HG03521 (cell line): Measurements from ENCODE around the gene TNNC1.

Source experiments
- ATAC-seq: cut with Tn5 transposase; IDR thresholded peaks from one replicate; pipeline ENCODE4 v1.9.1; 2021; ENCODE audit warnings: mild to moderate bottlenecking, moderate library complexity; ENCODE audit not compliant: unreplicated experiment

Gene TNNC1

DNA sequence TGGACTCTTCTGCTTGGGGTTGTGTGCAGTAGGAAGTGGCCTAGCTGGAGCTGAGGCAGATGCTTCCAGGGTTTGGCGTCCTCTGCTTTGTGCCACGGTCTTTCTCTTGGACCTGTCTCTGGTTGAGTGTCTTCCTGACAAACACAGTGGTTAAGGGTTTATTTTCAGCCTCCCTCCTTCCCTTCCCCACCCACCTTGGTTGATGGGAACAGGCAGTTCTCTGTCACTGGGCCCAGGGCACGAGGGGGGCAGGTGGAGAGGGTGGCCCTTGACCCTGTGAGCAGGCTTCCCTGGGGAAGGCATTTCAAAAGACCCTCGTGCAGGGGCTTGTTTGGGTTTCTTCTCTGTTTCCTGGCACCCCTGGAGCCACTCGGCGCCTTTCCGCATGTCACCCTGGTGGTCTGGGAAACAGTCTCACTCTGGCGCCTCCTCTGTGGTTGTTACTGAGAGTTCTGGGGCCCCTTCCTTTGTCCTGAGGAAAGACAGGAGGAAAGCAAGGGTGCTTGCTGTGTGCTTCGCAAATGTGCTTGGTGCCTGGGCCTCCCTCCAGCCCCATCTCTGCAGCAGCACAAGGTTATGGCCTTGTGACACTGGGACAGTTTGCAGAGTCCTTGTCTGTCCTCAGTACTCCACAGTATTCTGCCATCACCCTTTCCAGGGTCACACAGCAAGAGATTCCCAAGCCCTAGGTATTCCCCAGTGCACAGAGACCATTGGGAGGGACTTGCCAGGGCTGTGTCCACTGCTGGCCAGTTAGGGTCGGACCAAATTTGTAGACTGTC, 31.0 kb upstream of the TNNC1 start:
- no peak for ATAC-seq

DNA sequence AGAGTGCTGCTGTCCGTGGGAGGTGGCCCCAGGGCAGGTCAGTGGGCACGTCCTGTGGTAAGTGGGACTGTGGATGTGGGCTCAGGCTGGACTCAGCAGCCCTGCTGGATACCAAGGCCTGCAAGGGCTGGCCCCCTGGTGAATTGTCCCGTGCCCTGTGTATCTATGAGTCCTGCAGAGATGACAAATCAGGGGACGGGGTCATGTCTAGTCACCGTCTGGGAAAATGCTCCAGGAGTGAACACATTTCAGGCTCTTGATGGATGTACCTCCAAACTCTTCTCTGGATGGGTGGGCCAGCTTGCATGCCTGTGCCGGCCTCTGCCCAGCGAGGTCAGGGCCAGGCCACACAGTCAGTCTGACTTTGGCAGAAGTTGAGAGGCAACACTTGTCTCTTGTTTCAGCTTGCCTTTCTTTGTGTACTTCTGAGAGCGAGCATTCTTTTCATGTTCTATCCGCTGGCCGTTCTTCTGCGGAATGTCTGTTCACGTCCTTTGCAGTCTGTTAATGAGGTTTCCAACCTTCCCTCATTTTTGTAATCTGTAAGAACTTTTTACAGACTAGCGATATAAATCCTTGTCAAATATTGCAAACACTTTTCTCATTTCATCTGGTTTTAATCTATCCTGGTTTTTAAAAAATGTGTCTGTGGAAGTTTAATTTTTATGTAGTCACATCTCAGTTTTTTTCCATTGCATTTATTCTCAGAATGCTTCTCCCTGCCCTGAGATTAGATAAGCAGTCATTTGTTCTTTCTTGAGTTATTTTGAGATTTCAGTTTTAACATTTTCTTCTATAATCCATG, 29.9 kb upstream of the TNNC1 start:
- ATAC-seq, result no peak

DNA sequence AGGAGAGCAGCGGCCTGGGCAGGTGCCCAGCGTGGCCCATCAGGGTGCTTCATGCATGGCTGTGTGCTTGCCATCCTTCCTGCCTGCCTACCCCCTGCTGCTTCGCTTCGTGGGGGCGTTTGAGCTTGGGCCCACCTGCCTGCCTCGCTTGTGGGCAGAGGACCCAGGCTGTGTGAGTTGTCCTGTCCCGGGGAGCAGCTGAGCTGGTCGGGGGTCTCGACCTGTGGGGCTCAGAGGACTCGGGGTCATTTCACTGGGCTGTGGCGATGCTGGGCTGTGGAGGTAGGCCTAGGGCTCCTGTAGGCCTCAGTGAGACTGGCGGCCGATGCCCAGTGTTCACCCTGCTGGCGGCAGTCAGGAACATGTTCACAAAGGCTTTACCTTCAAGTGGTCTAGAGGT, 29.2 kb upstream of the TNNC1 start:
- no peak for ATAC-seq

DNA sequence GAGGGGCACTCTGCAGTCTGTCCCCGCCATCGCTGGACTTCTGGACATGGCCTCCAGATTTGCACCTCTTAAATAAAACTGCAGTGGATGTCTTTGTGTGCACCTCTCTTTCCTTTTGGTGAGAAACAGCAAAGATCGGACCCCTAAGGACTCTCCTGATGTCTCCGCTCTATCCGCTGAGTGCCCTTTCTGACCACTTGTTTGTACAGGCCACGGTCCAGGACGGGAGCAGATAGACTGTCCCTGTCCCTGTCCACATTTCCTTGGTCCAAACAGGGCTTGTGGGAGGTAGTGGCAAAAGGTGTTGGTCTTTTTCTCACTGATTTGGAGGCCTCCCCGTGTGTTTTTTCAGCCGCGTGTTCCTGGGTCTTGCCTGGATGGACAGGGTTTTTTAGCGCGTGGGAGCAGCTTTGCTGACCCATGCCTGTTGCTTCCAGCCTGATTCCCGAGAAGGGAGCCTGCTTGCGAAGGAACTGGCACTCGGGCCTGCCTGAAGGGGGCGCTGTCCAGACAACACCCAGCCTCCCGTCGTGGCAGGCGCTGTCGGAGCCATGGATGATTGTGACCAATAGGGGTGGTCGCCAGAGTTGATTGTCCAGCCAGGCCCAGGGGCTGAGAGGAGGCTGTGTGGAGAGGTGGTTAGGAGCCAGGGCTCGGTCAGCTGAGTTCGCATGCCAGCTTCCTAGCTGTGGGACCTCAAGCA, 28.1 kb upstream of the TNNC1 start:
- ATAC-seq, result no peak

DNA sequence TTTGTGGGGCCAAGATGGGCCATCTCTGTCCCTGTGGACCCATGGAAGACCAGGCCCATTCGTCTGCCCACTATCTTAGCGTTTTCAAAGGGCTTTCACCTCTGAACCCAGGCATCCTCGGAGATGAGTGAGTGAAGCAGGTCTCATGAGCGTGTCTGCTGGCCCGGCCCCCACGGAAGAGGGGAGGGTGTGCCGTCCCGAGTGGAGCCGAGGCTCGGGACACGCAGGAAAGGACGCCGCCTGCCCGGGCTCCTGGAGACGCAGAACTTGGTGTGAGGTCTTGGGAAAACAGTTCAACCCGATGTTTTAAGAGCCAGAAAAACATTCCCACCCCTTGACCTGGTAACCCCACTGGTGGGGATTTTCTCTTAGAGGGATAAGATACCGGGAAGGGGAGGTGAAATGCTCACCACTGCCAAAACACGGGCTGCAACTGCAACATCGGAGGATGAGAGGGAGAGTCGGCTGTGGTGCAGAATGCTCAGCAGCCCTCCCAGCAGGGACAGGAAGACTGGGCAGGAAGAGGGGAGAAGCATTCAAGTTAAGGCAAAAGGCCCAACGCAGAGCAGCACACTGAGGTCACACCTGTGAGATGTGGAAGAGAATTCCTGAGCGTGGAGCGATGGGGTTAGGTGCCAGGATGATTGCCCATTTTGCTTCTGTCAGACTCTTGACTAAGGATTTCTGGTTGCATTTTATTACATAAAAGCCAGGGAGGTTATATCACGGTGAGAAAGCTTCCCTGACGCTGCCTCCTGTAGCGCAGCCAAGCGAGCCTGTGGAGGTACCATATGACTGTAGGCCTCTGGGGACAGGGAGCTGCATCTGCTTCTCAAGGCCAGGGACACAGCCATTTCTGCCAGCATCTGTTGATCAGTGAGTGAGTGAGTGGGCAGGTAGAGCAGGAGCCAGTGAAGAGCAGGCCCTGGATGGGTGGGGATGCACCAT, 27.2 kb upstream of the TNNC1 start:
- no peak for ATAC-seq

DNA sequence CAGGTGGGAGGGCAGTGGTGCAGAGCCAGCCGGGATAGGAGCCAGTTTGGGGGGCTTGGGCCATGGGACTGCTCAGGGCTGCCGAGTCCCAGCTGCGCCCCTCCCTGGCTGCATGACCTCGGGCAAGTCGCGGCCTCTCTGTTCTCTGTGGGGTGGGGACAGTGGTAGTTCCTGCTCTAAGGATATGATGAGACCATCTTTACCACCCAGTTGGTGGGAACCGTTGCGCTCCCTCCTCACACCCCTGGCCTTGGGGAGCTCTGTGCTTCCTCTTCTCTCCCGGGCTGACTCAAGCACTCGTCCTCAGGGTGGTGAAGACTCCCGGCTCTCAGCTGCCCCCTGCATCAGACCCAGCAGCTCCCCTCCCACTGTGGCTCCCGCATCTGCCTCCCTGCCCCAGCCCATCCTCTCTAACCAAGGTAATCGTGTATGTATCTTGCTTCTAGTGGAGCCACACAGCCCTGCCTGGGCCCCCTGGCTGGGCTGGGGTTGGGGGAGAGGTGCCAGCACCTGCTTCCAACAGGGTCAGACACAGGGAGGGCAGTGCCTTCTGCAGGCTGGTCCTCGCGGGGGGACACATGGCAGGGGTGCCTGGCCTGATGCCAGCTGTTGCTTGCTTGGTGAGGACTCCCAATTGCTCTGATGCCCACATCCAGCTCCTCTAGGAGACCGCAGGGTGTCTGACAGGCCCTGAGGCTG, 26.2 kb upstream of the TNNC1 start:
- ATAC-seq, result no peak

DNA sequence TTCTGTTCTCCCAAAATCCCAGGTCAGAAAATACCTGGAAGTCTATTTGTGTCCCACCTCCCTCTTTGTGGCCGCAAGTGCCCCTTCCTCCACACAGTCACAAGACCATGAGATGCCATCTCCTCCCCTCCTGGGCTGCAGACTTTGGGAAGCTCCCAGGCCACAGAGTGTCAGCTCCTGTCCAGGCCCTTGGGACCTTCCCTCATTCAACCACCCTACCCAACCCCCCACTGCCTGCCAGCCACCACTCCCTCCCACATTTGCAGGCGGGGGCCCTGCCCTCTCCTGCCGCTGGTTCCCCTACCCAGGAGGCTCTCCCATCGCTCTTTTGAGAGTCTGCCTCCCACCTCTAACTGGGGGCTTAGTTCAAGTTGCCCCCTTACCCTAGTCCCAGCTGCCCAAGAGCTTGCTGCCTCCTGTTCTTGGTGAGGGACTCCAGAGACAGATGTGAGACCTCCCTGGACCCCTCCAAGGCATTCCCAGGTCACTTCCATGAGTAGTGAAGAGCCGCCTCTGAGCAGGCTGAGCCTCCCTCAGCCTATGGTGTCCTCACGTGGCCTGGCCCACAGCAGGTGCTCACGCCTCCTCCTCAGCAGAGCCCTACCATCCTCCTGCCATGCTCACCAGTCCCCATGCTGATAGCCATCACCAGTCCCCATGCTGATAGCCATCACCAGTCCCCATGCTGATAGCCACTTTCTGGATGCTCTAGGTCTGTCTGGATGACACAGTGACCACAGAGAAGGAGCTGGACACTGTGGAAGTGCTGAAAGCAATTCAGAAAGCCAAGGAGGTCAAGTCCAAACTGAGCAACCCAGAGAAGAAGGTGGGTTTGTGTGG, 25.4 kb upstream of the TNNC1 start:
- no peak for ATAC-seq

DNA sequence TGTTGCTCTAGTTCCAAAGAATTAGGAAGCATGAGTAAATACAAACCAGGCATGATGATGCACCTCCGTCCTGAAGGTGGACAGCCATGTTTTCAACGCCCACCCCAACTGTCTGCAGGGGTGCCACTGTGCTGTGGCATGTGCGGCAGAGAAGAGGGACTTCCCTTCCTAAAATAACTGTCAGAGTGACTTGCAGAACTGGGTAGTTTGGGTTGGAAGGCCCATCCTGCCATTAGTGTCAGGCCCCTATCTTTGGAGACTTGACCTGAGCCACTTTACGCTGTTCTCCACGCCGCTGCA, 23.9 kb upstream of the TNNC1 start:
- ATAC-seq, result no peak

DNA sequence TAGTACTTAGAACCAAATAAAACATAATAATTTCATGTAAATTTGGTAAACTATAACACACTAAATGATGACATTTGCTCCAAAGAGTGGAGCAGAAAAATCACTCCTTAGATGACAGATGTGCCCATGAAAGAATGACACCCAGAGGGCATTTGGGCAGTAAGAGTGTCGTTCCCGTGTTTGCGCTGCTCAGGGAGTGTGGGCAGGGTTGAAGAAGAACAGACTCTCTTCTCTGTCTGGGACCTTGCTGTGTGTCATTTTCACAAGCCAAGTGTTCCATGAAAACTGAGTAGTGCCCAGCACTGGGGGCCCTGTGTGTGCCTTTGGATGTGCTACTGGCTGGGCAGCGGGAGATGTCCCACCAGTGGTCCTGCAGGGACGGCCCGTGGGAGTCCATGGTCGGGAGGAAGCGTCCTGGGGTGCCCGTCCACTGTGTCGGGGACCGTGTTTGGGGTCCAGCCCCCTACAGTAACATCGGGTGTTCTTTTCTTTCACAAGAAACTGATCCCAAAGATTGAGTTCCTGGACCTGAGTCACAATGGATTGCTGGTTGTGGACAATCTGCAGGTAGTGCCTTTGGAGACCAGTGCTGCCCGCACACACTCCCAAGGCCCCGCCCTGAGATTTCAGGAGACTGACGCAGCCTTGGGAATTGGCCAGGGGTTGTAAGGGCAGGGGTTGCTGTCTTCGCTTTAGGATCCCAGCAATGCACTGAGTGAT, 23.4 kb upstream of the TNNC1 start:
- no peak for ATAC-seq

DNA sequence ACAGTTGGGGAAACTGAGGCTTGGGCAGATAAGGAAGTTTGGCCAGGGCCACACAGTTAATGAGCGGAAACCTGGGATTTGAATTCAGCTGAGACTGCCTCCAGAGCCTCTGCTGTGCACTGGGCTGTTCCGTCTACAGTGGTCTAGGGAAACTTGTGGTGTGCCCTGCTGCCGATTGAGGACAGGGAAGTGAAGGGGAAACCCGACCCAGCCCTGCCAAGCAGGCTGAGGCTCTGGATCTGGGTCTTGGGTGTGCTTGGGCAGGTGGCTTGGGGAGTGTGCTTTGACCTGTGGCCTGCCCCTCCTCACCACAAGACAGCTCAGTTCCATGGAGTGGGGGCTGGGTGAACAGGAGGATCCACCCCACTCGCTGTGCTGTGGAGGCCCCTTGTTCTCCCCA, 19.2 kb upstream of the TNNC1 start:
- ATAC-seq, result no peak

DNA sequence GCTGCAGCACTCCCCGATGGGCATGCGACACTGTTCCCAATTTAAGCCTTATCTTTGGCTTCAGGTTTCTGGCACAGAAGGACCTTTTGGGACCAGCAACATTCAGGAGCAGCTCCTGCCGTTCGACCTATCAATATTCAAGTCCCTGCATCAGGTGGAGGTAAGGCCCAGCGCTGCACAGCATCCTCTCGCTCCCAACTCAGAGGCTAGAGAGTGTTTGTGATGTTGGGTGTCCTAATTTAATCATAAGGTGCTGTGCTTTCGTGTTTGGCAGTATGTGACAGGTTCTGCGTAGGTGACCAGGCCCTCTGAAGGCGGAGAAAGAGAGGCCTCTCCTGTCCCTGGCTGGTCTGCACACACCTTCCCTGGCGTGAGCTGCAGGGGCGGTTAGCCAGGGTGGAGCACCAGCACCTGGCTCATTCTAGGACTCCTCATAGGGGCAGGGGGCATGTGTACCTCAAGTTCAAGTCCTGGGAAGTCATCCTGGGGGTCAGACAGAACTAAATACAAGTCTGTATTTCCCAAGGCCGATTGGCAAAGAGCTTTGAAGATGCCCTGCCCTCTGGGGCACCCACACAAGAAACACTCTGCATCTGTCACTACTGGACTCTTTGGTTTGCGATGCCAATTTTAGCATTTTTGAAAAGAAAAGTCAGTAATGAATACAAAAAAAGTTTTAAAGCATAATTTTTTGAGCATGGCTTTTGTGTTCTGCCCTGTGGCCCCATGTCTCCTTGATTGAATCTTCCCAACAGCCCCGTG, 18.6 kb upstream of the TNNC1 start:
- ATAC-seq, result no peak

DNA sequence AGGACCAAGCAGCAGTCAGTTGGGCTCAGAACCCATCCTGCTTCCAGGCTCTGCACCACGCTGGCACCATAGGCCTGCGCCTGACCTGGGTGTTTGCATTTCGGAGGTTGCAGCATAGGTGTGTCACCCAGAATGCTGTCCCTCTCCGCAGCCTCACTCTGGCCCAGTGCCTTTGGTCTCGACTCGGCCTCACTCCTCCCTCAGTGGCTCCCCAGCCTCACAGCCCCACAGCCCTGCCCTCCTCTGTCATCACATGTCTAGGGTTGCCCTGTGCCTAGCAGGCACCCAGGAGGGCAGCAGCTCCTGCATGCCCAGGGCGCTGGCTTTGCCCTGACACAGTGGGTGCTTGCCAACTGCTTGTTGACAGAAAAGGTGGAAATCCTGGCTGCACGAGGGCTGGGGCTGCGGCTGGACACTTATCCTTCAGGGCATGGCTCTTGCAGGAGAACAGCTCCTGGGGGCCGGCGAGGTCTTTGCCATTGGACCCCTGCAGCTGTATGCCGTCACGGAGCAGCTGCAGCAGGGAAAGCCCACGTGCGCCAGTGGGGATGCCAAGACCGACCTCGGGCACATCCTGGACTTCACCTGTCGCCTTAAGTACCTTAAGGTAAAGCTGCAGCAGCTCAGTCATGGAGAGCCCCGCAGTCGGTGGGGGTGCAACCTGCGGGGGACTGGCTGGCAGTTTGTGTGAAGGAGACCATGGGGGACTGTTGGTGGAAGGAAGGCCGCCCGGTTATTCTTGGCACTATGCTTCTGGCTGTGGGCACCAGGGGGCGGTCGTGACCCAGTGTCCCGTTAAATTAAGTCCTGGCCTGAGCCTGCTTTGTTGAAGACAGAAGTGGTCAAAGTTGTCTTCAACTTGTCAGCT, 17.8 kb upstream of the TNNC1 start:
- no peak for ATAC-seq

DNA sequence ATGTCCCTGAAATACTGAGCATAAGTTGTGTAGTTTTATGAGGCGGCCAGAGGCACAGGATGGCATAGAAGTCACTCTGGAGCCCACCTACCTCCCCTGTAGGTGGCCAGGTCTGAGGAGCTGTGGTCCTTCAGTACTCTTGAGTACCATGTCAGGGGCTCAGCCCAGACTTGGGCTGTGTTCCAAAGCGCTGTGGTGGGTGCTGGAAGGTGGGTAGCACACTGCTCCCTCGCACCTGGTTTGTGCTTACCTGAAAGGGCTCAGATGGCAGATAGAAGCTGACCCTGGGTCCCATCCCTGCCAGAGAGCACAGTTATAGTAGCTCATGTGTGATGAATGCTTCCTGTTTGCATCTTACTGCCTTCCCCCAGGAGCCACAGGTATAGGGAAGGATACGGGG, 17.1 kb upstream of the TNNC1 start:
- no peak for ATAC-seq

DNA sequence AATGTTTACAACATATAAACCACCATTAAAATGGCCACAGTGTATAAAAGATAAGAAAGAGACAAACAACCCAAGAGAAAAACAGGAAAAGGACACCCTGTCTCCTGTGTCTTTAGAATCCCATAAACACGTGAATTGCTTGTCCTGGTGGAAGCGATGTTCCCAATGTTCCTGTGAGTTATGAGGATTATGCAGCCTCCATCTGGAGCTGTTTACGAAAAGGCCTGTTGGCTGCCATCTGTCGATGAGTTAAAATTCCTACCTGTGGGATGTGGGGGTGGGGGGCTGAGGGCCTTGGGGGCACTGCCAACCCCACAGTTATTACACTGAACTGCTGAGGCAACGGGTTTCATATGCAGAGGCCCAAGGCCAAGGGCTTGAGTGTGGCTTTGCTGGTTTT, 15.2 kb upstream of the TNNC1 start:
- no peak for ATAC-seq

DNA sequence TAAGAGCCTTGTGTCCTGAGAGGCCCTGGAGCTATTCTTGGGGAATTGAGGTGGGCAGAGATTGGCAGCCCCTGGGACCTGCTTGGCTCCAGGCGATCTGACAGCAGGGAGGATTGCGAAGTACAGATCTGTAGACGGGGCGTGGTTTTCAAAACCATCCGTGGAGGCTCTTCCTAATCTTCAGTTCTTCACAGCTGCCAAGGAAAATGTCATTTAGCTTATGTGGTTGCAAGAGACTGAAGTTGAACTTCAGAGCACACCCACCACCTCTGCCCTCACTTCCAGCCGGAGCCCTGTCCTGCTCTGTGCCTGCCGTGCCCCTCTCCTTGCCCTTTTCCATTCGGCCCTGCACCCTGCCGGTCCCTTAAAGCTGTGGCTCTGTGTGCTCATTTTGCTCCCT, 14.5 kb upstream of the TNNC1 start:
- no peak for ATAC-seq

DNA sequence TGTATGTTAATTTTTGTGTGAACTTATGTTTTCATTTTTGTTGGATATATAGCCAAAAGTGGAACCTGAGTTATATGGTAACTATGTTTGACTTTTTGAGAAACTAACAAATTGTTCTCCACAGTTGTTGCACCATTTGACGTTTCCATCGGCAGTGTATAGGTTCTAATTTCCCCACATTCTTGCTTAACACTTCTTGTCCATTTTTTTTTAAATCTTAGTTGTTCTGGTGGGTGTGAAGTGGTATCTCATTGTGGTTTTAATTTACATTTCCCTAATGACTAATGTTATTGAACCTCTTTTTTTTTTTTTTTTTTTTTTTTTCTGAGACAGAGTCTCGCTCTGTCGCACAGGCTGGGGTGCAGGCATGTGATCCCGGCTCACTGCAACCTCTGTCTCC, 9.6 kb upstream of the TNNC1 start:
- ATAC-seq, result no peak

DNA sequence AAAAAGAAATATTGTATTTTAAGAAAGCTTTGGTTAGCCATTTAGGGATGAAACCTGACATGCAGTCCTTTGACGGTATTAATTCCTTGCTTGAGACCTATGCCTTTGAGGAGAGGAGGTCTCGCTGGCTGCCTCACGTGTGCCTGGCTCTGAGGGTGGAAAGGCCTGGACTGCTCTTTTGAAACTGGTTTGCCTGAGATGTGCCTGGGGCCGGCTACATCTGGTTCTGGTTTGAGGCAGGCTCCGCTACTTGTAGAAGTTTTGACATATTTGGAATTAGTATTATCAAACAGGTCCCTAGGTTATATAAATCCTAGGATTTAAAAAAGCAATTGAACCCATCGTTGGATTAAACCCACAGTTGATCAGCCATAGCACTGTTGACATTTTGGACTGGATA, 8.0 kb upstream of the TNNC1 start:
- no peak for ATAC-seq
